Mesenchymal stem cell (in vitro differentiated cells and primary cell): ENCODE data around the gene POLN.

ENCODE experiments used
- DNase-seq: peaks from one replicate; pipeline ENCODE4 v3.0.0-alpha.2; 2013
- H2AFZ ChIP-seq: one replicate; pipeline ENCODE4 v1.6.1; 2013; ENCODE audit warnings: low read depth, mild to moderate bottlenecking, control low read depth, inconsistent platforms, low read length, moderate library complexity
- H2AK5ac ChIP-seq: 2 replicates; pipeline ENCODE4 v1.6.1; 2013; ENCODE audit warnings: low read length, moderate library complexity, mild to moderate bottlenecking, inconsistent platforms; ENCODE audit not compliant: severe bottlenecking
- H2BK120ac ChIP-seq: one replicate; pipeline ENCODE4 v1.6.1; 2013; ENCODE audit warnings: low read depth, mild to moderate bottlenecking, inconsistent platforms, low read length, moderate library complexity
- H2BK12ac ChIP-seq, 2 experiments: one replicate each; pipeline ENCODE4 v1.6.1; 2013; ENCODE audit warnings: inconsistent platforms in 2 of 2, low read length in 2 of 2, mild to moderate bottlenecking in 2 of 2, moderate library complexity in 2 of 2, control low read depth in 1 of 2
- H2BK15ac ChIP-seq: one replicate; pipeline ENCODE4 v1.6.1; 2013; ENCODE audit warnings: mild to moderate bottlenecking, low read depth, inconsistent platforms; ENCODE audit not compliant: poor library complexity, severe bottlenecking
- H2BK5ac ChIP-seq: 2 replicates; pipeline ENCODE4 v1.6.1; 2013; ENCODE audit warnings: low read depth, mild to moderate bottlenecking, low read length, control low read depth, inconsistent platforms; ENCODE audit not compliant: poor library complexity, severe bottlenecking
- H3K14ac ChIP-seq, 2 experiments: one replicate each; pipeline ENCODE4 v1.6.1; 2013; ENCODE audit warnings: inconsistent platforms in 2 of 2, low read length in 2 of 2, control low read depth in 1 of 2, mild to moderate bottlenecking in 1 of 2, moderate library complexity in 1 of 2
- H3K18ac ChIP-seq, 2 experiments: one replicate each; pipeline ENCODE4 v1.6.1; 2013; ENCODE audit warnings: inconsistent platforms in 2 of 2, low read length in 2 of 2, control low read depth in 1 of 2, low read depth in 1 of 2, mild to moderate bottlenecking in 1 of 2
- H3K23ac ChIP-seq, 2 experiments: one replicate each; pipeline ENCODE4 v1.6.1; 2013; ENCODE audit warnings: inconsistent platforms in 2 of 2, low read length in 2 of 2, mild to moderate bottlenecking in 2 of 2, moderate library complexity in 2 of 2, control low read depth in 1 of 2
- H3K27ac ChIP-seq: 2 replicates; pipeline ENCODE4 v1.5.1; 2013; ENCODE audit warnings: mild to moderate bottlenecking, moderate library complexity, low read length, control low read depth, inconsistent platforms; ENCODE audit not compliant: poor library complexity, severe bottlenecking
- H3K27me3 ChIP-seq, 2 experiments: 2 replicates each; pipeline versions ENCODE4 v1.6.1 to v1.7.0; 2013; ENCODE audit warnings: low read length in 2 of 2, mild to moderate bottlenecking in 2 of 2, moderate library complexity in 2 of 2, control low read depth in 1 of 2, inconsistent platforms in 1 of 2; ENCODE audit not compliant: control insufficient read depth in 1 of 2, insufficient read depth in 1 of 2
- H3K36me3 ChIP-seq, 2 experiments: 2 replicates each; pipeline versions ENCODE4 v1.6.1 to v1.7.0; 2013; ENCODE audit warnings: low read length in 2 of 2, control low read depth in 1 of 2, inconsistent platforms in 1 of 2, low read depth in 1 of 2, mild to moderate bottlenecking in 1 of 2; ENCODE audit not compliant: insufficient read depth in 2 of 2, control insufficient read depth in 1 of 2
- H3K4ac ChIP-seq, 2 experiments: one replicate each; pipeline ENCODE4 v1.6.1; 2013; ENCODE audit warnings: inconsistent platforms in 2 of 2, low read length in 2 of 2, mild to moderate bottlenecking in 2 of 2, moderate library complexity in 2 of 2, control low read depth in 1 of 2, low read depth in 1 of 2
- H3K4me1 ChIP-seq: 2 replicates; pipeline ENCODE4 v1.6.1; 2013; ENCODE audit warnings: low read depth, low read length, control low read depth; ENCODE audit not compliant: control insufficient read depth, insufficient read depth
- H3K4me2 ChIP-seq: 2 replicates; pipeline ENCODE4 v1.6.1; 2013; ENCODE audit warnings: low read length, mild to moderate bottlenecking, inconsistent platforms; ENCODE audit not compliant: poor library complexity, severe bottlenecking
- H3K4me3 ChIP-seq, 2 experiments: 2 replicates each; pipeline versions ENCODE4 v1.5.1 to v1.7.0; 2013; ENCODE audit warnings: low read length in 2 of 2, mild to moderate bottlenecking in 2 of 2, control low read depth in 1 of 2, low read depth in 1 of 2; ENCODE audit not compliant: insufficient read depth in 1 of 2
- H3K79me1 ChIP-seq: replicated peaks from 2 replicates; pipeline ENCODE4 v1.6.1; 2013; ENCODE audit warnings: mild to moderate bottlenecking, control low read depth, low read length, inconsistent platforms; ENCODE audit not compliant: poor library complexity, severe bottlenecking
- H3K9ac ChIP-seq: 2 replicates; pipeline ENCODE4 v1.7.0; 2013; ENCODE audit warnings: mild to moderate bottlenecking, low read length, moderate library complexity
- H3K9me3 ChIP-seq: 2 replicates; pipeline ENCODE4 v1.7.0; 2013; ENCODE audit warnings: mild to moderate bottlenecking, low read length; ENCODE audit not compliant: control insufficient read depth
- H4K8ac ChIP-seq: one replicate; pipeline ENCODE4 v1.6.1; 2013; ENCODE audit warnings: inconsistent platforms, mild to moderate bottlenecking, low read length, moderate library complexity
- H4K91ac ChIP-seq: one replicate; pipeline ENCODE4 v1.6.1; 2013; ENCODE audit warnings: mild to moderate bottlenecking, low read length, inconsistent platforms
- WGBS: methylation state at CpG from one replicate; pipeline ENCODE4 v1.1.7; 2013; ENCODE audit warnings: mixed read lengths; 5-methylcytosine and 5-hydroxymethylcytosine counted together

Gene POLN

GRCh38 chr4:2141022-2141761 lies 100.7 kb downstream of the POLN start:
- Histone ChIP-seq H3K4ac (peak overlapping the region in 1 of 2 experiments; percentile 28), H3K79me1 (no peaks in the 10 kb centered on the region), H2BK15ac (no peak overlapping the region), H2BK120ac (no peak overlapping the region), H3K14ac (peak overlapping the region in 1 of 2 experiments; percentile 13), H2AK5ac (no peak overlapping the region), H3K36me3 (no peaks in the 10 kb centered on the region), H3K9me3 (no peaks in the 10 kb centered on the region), H4K8ac (no peak overlapping the region), H3K4me1 (peaks cover 2% of the 10 kb centered on the region), H3K27me3 (no peaks in the 10 kb centered on the region), H3K4me3 (no peak overlapping the region), H2AFZ (no peak overlapping the region), H4K91ac (peak overlapping the region; percentile 16), H3K23ac (peak overlapping the region in 1 of 2 experiments; percentile 67), H3K18ac (no peak overlapping the region), H2BK5ac (no peak overlapping the region), H3K9ac (no peak overlapping the region), H3K27ac (no peak overlapping the region), H3K4me2 (no peak overlapping the region), H2BK12ac (peak overlapping the region in 1 of 2 experiments; percentile 58)
- whole genome bisulfite sequencing = 92% methylated on average over 8 of the region's 8 CpGs
- DNase-seq = no peak

GRCh38 chr4:2138846-2139500 lies 102.9 kb downstream of the POLN start:
- Histone ChIP-seq H3K27ac (no peak overlapping the region), H4K91ac (no peak overlapping the region), H3K4me3 (no peak overlapping the region), H3K4ac (no peak overlapping the region), H2BK5ac (no peak overlapping the region), H3K9ac (no peak overlapping the region), H2AFZ (no peak overlapping the region), H3K36me3 (no peaks in the 10 kb centered on the region), H3K23ac (no peak overlapping the region), H3K9me3 (peaks cover 3% of the 10 kb centered on the region), H3K14ac (no peak overlapping the region), H2BK120ac (no peak overlapping the region), H2BK15ac (no peak overlapping the region), H3K79me1 (no peaks in the 10 kb centered on the region), H2AK5ac (no peak overlapping the region), H3K4me2 (no peak overlapping the region), H4K8ac (no peak overlapping the region), H3K18ac (peak overlapping the region in 1 of 2 experiments; percentile 59), H3K27me3 (no peaks in the 10 kb centered on the region), H3K4me1 (peaks cover 5% of the 10 kb centered on the region), H2BK12ac (no peak overlapping the region)
- 68% methylated on average over 11 of the region's 11 CpGs for WGBS
- DNase-seq = no peak

- no peak overlapping the region for H4K8ac ChIP-seq
- H3K27me3 ChIP-seq = no peaks in the 10 kb centered on the region
- peaks cover 22% of the 10 kb centered on the region for H3K9me3 ChIP-seq
- no peak overlapping the region for H4K91ac ChIP-seq
- H3K27ac ChIP-seq = no peak overlapping the region
- no peak for DNase-seq
- no peak overlapping the region for H2AFZ ChIP-seq
- no peak overlapping the region for H2BK5ac ChIP-seq
- no peak overlapping the region for H3K18ac ChIP-seq
- H2BK120ac ChIP-seq = no peak overlapping the region
- H3K4ac ChIP-seq = no peak overlapping the region
- H3K4me3 ChIP-seq = no peak overlapping the region
- H2BK12ac ChIP-seq = no peak overlapping the region
- H3K9ac ChIP-seq = no peak overlapping the region
- 100% methylated on average over 3 of the region's 7 CpGs for WGBS
- peaks cover 5% of the 10 kb centered on the region for H3K4me1 ChIP-seq
- H3K4me2 ChIP-seq = no peak overlapping the region
- H2BK15ac ChIP-seq = no peak overlapping the region
- H3K23ac ChIP-seq = no peak overlapping the region
- no peaks in the 10 kb centered on the region for H3K36me3 ChIP-seq
- no peak overlapping the region for H3K14ac ChIP-seq
- no peaks in the 10 kb centered on the region for H3K79me1 ChIP-seq
- H2AK5ac ChIP-seq = no peak overlapping the region
These were observed 105.2 kb downstream of the POLN start for GRCh38 chr4:2136726-2137125.

GRCh38 chr4:2135083-2135482 lies 106.8 kb downstream of the POLN start:
- peak overlapping the region in 1 of 2 experiments; percentile 55 for H3K18ac ChIP-seq
- no peaks in the 10 kb centered on the region for H3K36me3 ChIP-seq
- H4K8ac ChIP-seq = peak overlapping the region; percentile 61
- DNase-seq = peak; percentile 23
- H2AK5ac ChIP-seq = no peak overlapping the region
- no peak overlapping the region for H3K4me2 ChIP-seq
- H2BK15ac ChIP-seq = peak overlapping the region; percentile 36
- no peak overlapping the region for H3K9ac ChIP-seq
- no peak overlapping the region for H3K14ac ChIP-seq
- no peak overlapping the region for H3K27ac ChIP-seq
- H3K27me3 ChIP-seq = no peaks in the 10 kb centered on the region
- H3K4me1 ChIP-seq = peaks cover 5% of the 10 kb centered on the region
- no peak overlapping the region for H2AFZ ChIP-seq
- peak overlapping the region in 1 of 2 experiments; percentile 18 for H3K4ac ChIP-seq
- peak overlapping the region in 1 of 2 experiments; percentile 28 for H2BK12ac ChIP-seq
- peaks cover 31% of the 10 kb centered on the region for H3K9me3 ChIP-seq
- WGBS = 86% methylated on average over 8 of the region's 8 CpGs
- H2BK120ac ChIP-seq = no peak overlapping the region
- no peak overlapping the region for H3K23ac ChIP-seq
- no peak overlapping the region for H4K91ac ChIP-seq
- no peak overlapping the region for H3K4me3 ChIP-seq
- no peaks in the 10 kb centered on the region for H3K79me1 ChIP-seq
- H2BK5ac ChIP-seq = no peak overlapping the region
